ENCODE results near the gene COG5. TPM values are rescaled to one million over a fixed set of nuclear protein-coding genes. Genes with fewer than 3 reads are reported as not detected.

The COG5 gene
- total and polyA plus RNA-seq, 9 of the 15 experiments (the other 6 are each of a cell fraction or from before 2014, with no cell fraction given), result 15.3 to 75.1 (median 56.4) TPM

- peak; percentile 73 for TF ChIP-seq HMGN3 (IDR thresholded peaks at IDR 0.05; ENCODE audit: borderline replicate concordance, extremely low read depth, insufficient read length, low read depth, low read length)
- peak; percentile 44 for TF ChIP-seq E2F8 (IDR thresholded peaks at IDR 0.05; ENCODE audit: low read depth, partially characterized antibody)
- TF ChIP-seq MEF2A (IDR thresholded peaks at IDR 0.05; ENCODE audit: control insufficient read depth, low read depth, low read length), result no peak
- no peak for TF ChIP-seq PTBP1 (IDR thresholded peaks at IDR 0.05; ENCODE audit: low read depth, low read length)
- no peak for TF ChIP-seq SRSF7 (optimal IDR thresholded peaks at IDR 0.05; ENCODE audit: low read depth, low read length)
- no peak for TF ChIP-seq GTF3C2 (IDR thresholded peaks at IDR 0.05; ENCODE audit: borderline replicate concordance, extremely low read depth, insufficient read length)
- TF ChIP-seq USF2 (CRISPR knock-in tag; IDR thresholded peaks at IDR 0.05), result 0 out of 2 replicates have a peak, but pooled peaks have one; percentile 30
- peak; percentile 99 for TF ChIP-seq RBBP5 (IDR thresholded peaks at IDR 0.05; ENCODE audit: borderline replicate concordance, insufficient read depth, low read length, poor library complexity, severe bottlenecking)
- TF ChIP-seq TBL1XR1 (IDR thresholded peaks at IDR 0.05; ENCODE audit: low read length in 2 of 2), result peak in 1 of 2 experiments; percentile 81; a peak in 2 of 4 replicates
- 0 out of 2 replicates have a peak, but pooled peaks have one; percentile 2 for TF ChIP-seq ZNF316 (IDR thresholded peaks at IDR 0.05)
- peak; percentile 66 for TF ChIP-seq PML (IDR thresholded peaks at IDR 0.05; ENCODE audit: low read length)
- TF ChIP-seq HMGXB4 (CRISPR knock-in tag; IDR thresholded peaks at IDR 0.05), result peak; percentile 89; the same call in 1 of the 2 replicates
- peak; percentile 57; the same call in 1 of the 2 replicates for TF ChIP-seq JUN (IDR thresholded peaks at IDR 0.05; ENCODE audit: borderline replicate concordance, low read depth, low read length)
- no peak for TF ChIP-seq JUN (CRISPR knock-in tag; IDR thresholded peaks at IDR 0.05; ENCODE audit: borderline replicate concordance)
- peak; percentile 64; the same call in 1 of the 2 replicates for TF ChIP-seq GABPA (tag; conservative IDR thresholded peaks at IDR 0.05; ENCODE audit: low read depth)
- 0 out of 2 replicates have a peak, but pooled peaks have one; percentile 30 for TF ChIP-seq ZBTB26 (CRISPR knock-in tag; IDR thresholded peaks at IDR 0.05)
Measured at GRCh38 chr7:107563775-107564552, at the start of gene COG5, which contains the start of gene DUS4L (continued).
